Mesenteric fat pad (tissue), 1 donor: ENCODE measurements around the gene LINGO3. TPM values are rescaled to one million over a fixed set of nuclear protein-coding genes. Genes with fewer than 3 reads are reported as not detected.

ENCODE experiments used
- DNase-seq: peaks from one replicate; pipeline ENCODE4 v3.0.0-alpha.2; 2020; ENCODE audit warnings: low spot score
- total RNA-seq: library from RNA; stranded (reverse); fragmentation: NEBNext Ultra II Directional; extraction: Animal tissue kit (Norgen Biotek cat#: 25700); gene quantifications from one replicate; pipeline ENCODE4 v1.2.1, GENCODE V29; 2021
- donor health status: DM: yes; HTN: yes; CAD: no.

LINGO3 gene
- total RNA-seq, 1 donor from 2014 or later, result not detected

DNA sequence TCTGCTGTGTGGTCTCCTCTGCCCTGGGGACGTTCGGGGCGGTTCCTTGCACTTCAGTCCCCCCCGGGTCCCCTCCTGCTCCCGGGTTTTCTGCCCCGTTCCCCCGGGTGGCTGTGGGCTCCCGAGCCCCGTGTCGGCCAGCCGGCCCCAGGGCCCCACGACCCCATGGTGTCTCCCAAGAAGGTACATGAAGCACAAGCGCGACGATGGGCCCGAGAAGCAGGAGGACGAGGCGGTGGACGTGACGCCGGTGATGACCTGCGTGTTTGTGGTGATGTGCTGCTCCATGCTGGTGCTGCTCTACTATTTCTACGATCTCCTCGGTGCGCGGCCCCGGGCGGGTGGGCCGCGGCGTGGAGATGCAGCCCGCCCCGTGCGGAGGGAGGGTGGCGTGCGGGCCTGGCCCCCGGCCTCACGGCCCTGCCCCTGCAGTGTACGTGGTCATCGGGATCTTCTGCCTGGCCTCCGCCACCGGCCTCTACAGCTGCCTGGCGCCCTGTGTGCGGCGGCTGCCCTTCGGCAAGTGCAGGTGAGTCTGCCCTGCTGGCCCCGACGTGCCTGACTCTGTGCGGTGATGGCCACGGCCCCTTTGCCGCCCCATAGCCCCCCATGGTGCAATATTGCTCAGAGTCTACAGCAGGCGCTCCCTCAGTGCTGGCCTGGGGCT is 31.8 kb upstream of the LINGO3 start:
- DNase-seq, result no peak

DNA sequence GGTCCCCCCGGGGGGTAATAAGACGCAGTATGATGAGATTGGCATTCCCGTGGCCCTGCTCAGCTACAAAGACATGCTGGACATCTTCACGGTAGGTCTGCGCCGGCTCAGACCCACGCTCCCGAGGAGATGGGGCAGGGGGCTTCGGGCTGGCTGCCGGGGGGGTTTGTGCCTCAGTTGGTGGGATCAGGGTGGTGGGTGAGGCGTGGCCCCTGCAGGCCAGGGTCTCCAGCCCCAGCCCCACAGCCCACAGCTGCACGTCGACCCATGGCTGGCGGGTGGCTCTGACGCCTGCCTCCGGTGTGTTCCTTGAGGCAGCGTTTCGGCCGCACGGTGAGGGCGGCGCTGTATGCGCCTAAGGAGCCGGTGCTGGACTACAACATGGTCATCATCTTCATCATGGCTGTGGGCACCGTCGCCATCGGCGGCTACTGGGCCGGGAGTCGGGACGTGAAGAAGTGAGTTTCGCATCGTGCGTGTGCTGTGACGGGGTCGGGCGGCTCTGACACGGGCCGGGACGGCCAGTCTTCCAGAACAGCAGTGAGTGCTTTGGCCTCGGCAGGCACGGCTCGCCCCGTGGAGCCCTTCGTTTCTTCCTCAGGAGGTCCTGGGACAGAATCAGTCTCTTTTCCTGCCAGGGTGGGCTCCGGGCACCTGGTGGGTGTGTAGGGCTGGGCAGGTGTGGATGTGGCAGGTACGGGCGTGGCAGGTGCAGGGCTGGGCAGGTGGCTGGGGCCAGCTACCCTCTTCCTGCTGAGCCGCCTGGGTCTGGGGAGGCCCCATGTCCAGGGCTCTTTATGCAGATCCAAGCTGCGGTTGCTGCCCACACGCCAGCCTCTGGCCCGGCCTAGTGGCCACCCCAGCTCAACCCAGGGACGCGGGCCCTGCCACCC is 31.0 kb upstream of the LINGO3 start:
- DNase-seq, result no peak

DNA sequence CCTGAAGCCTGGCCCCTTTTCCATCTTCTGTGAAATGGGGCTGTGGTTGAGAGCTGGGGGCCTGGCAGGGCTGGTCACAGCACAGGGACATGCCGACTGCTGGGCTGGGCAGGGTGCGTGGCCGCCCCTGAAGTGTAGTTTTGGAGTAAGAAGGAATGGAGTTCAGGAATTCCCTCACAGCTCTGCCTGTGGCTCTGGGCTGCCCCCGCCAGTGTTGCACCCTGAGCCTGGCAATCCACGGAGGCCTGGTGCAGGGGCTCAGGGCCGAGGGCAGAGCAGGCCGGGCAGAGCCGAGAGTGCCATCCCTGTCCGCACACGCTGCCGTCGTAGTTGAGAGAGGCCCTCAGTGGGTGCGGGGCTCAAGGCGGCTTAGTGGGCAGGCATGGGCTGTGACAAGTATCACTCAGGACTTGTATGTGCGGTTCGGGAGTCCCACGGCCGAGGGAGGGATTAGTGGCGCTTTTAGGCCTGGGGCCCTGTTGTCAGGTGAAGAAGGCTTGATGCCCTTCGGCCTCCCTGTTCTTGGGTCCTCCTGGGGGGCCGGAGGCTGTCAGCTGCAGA is 30.2 kb upstream of the LINGO3 start:
- DNase-seq, result no peak

DNA sequence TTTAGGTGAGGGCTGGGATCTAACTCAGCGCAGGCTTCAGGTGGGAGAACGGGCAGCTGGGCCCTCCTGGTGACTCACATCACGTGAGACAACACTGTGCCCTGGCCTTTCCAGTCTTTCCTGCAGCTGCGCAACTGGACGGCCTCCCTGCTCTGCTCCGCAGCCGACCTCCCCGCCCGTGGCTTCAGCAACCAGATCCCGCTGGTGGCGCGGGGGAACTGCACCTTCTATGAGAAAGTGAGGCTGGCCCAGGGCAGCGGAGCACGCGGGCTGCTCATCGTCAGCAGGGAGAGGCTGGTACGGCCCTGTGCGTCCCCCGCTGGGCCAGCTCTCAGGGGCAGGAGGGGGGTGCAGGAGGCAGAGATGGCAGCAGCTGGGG is 29.4 kb upstream of the LINGO3 start:
- DNase-seq, result no peak

DNA sequence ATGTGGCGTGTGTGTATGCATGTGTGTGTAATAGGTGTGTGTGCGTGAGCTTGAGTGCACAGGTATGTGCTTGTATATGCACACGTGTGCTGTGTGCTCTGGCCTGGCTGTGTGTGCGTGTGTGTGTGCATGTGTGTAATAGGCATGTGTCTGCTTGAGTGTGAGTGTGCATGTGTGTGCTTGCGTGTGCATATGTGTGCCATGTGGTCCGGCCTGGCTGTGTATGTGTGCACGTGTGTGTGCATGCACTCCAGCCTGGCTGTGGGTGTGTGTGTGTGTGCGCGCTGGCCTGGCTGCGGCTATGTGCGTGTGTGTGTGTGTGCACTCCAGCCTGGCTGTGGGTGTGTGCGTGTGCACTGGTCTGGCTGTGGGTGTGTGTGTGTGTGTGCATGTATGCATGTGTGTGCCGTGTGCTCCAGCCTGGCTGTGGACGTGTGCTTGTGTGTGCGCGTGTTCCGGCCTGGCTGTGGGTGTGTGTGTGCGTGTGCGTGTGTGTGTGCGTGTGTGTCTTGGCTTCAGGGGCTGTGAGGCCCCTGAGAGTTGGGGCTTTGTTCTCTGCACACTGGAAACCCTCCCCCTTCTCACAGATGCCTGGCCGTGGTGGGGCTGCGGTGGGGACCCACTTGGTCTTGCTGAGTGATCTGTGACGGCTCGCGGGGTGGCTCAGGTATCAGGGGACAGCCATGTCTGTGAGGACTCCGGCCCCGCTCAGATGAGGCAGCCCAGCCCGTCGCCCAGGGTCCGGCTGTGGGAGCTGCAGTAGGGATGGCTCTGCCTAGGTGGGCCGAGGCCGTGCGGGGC is 28.8 kb upstream of the LINGO3 start:
- no peak for DNase-seq

DNA sequence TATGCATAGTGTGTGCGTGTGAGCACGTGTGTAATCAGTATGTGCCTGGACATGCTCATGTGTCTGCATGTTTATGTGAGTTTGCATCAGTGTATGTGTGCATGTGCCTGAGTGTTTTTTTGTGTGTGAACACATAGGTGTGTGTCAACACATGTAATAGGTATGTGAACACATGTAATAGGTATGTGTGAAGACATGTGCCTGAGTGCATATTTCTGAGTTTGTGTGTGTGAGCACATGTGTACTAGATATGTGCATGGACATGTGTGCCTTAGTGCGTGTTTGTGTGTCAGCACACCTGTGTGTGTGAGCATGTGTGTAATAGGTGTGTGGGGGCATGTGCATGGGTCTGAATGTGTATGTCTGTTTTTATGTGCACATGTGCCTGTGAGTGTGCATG is 27.9 kb upstream of the LINGO3 start:
- DNase-seq, result no peak

DNA sequence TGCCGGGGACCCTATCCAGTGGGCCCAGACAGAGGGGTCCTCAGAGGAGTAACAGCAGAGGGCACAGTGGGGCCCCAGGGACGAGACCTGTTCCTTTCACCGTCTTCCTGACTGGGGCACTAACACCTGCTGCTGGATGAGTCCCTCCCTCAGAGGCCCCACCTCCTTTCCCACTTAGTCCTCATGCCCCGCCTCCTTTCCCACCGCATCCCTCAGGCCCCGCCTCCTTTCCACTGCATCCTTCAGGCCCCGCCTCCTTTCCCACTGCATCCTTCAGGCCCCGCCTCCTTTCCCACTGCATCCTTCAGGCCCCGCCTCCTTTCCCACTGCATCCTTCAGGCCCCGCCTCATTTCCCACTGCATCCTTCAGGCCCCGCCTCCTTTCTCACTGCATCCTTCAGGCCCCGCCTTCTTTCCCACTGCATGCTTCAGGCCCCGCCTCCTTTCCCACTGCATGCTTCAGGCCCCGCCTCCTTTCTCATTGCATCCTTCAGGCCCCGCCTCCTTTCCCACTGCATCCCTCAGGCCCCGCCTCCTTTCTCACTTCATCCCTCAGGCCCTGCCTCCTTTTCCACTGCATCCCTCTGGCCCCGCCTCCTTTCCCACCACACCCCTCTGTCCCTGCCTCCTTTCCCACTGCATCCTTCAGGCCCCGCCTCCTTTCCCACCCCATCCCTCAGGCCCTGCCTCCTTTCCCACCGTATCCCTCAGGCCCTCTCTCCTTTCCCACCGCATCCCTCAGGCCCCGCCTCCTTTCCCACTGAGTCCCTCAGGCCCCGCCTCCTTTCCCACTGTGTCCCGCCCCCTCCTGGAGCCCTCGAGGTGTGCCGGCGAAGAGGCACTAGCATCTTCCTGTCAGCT is 27.3 kb upstream of the LINGO3 start:
- no peak for DNase-seq

DNA sequence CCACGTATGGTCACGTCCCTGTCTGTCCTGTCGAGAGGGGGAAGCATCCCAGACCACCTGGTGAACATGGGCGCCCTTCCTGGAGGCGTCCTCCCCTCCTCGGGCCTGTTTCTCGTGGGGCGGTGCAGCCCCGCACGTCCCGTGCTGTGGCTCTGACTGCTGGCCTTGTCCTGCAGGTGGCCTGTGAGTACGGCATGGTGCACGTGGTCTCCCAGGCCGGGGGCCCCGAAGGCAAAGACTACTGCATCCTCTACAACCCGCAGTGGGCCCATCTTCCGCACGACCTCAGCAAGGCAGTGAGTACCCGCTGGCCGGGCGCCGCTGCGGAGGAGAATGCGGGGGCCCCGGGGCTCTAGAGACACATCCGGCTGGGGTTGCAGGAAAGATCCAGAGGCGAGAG is 26.5 kb upstream of the LINGO3 start:
- no peak for DNase-seq

DNA sequence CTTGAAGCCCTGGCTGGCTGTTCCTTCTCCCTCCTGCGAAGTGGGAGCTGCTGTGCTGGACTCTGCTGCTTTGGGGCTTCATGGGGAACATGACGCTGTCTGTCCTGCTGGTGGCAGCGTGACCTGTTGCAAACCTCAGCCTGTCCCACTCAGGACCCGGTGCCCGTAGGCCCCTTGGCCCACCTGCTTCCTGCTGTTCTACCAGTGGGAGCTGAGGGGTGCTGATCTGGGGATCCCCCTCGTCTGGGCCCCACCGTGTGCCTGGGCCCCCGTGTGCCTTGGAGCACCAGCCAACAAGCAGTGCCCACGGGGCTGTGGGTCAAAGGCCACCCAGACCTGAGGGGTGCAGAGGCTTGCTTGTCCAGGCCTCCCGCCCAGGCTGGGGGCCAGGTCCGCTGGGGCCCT is 25.9 kb upstream of the LINGO3 start:
- no peak for DNase-seq

DNA sequence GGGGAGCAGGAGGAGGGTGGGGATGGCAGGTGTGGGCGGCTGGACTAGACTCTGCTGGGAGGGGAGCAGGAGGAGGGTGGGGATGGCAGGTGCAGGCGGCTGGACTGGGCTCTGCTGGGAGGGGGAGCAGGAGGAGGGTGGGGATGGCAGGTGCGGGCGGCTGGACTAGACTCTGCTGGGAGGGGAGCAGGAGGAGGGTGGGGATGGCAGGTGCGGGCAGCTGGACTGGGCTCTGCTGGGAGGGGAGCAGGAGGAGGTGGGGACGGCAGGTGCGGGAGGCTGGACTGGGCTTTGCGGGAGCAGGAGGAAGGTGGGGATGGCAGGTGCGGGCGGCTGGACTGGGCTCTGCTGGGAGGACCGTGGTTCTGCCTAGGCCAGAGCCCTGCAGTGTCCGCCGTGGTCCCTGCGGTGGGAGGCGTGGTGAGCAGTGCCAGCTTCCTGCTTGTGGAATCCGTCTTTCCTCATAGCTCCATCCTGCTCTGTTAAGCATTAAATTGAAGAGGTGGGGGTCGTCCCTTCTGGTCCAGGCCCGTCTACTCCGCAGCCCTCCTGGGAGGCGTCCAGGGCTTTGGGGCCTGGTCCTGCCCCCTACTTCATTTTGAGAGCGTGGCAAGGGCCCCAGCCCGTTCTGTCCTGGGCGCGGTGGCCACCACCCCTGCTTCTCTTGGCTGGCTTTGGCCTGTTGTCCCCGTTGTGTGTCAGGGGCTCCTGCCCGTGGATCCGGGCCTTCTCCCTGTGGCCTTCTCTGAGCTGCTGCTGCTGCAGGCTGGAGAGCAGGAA is 25.3 kb upstream of the LINGO3 start:
- no peak for DNase-seq

DNA sequence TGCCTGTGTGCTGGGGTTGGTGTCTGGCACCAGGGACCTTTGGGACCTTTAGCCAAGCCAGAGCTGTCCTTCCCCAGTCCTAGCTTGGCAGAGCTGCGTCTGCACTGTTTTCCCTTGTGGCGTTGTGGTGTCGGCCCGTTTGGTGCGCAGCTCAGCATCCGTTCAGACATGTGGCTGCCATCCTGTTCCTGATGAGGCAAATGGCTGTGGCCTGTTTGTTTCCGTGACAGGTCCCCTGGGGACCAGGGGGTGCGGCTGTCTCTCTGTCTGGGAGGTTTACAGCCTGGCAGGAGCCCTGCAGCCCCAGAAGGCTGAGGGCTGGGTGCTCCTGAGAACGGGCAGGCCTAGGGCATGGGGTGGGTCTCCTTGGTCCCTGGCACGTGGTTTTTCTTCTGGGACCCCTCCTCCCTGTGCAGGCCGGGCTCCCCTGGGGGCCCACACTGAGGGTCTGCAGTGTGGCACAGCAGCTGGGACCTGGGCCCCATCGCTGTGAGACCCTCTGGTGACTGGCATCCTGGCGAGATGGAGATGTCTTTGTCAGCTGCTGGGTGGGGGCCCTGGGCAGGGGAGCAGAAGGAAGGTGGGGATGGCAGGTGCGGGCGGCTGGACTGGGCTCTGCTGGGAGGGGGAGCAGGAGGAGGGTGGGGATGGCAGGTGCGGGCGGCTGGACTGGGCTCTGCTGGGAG is 24.5 kb upstream of the LINGO3 start:
- no peak for DNase-seq

DNA sequence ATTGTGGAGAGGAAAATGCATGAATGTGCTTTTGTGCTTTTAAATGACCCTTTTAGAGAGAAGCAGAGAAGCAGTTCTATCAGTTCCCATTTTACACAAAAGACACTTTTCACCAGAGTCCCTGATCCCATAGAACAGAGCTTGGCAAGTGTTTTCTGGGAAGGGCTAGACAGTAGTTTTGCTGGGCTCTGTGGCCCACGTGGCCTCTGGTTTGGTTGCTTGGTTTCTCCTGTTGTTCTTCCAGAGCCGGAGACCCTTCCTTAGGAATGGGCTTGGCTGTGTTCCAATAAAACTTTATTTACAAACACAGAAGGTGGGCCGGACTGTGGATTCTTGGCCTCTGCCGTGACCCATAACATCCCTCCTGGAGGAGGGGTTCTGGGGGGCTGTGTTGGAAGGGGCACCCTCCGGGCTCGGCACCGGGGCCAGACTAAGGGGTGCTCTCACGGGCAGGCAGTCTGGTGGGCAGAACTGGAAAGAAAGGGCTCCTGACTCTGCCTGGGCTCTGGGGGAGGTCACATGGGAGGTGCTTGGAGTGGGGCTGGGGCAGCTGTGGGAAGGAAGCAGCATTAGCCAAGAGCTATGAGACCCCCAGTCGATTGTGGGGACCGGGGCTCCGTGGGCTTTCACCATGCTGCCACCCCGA is 23.8 kb upstream of the LINGO3 start:
- DNase-seq, result no peak

DNA sequence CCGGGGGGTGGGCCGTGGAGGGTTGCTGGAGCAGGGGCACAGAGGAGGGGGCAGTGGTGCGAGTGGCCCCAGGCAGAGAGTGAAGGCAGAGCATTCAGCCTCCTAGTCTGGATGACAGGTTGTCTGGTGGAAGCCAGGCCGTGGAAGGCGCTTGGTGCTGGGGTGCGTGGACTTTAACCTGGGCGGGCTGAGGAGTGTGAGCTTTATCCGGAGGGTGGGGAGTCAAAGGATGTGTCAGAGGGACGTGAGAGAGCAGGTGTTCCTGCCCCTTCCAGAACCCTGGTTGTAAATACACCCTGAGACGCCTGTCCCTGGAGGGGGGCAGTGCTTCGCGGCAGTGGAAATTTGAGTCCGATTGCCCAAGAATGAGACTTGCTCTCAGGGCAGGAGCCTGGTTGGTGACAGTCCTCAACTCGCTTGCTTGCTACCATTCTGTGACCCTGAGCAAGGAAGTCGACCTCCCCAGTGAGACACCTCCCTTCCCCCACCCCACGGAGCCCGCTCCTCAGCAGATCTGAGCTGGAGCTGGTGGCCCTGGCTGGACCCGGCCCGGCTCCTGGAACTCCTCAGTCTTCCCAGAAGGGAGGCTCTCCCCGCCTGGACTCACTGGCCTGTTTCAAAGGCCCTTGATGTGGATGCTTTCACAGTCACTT is 22.8 kb upstream of the LINGO3 start:
- DNase-seq, result no peak

DNA sequence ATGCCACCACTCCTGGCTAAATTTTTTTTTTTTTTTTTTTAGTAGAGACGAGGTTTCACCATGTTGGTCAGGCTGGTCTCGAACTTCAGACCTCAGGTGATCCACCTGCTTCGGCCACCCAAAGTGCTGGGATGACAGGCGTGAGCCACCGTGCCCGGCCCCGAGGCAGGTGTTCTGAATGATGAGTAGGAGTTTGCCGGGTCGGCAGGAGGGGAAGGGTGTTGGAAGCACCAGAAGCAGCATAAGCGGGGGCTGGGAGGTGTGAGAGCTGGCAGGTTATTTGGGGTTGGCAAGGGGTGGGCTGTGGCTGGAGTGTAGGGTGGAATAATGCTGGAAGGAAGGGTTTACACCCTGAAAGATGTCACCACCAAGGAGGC is 22.3 kb upstream of the LINGO3 start:
- no peak for DNase-seq

DNA sequence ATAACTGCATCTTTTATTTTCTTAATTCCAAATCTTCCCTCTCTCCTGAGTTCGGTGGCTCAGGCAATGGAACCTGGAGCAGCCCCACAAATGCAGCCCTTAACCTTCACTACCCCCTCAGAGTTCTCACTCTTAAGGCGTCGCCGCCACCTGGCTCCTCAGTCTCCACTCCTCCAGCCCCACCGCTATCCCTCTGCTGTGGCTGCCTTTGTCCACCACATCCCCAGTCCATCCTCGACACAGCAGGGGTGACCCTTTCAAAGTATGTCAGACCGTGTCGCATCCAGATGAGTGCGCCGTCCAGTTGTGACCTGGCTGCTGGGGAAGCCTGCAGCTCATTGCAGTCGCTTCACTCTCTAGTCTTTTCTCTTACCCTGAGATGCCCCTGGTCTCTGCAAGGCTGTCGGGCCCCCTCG is 21.6 kb upstream of the LINGO3 start:
- DNase-seq, result no peak

DNA sequence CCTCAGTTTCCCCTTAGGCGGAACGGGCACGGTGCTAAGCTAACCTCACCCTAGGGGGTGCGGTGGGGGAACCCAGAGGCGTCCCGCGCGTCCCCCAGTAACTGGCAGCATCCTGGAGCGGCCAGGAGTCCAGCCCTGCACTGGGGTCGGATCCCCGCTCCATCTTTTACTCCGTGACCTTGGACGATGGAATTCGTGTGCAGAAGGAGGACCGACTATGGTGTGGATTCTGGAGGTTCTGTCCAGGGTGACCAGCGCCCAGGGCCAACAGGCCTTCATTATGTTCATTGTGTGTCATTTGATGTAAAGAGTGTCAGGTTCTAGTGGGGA is 21.2 kb upstream of the LINGO3 start:
- DNase-seq, result no peak

DNA sequence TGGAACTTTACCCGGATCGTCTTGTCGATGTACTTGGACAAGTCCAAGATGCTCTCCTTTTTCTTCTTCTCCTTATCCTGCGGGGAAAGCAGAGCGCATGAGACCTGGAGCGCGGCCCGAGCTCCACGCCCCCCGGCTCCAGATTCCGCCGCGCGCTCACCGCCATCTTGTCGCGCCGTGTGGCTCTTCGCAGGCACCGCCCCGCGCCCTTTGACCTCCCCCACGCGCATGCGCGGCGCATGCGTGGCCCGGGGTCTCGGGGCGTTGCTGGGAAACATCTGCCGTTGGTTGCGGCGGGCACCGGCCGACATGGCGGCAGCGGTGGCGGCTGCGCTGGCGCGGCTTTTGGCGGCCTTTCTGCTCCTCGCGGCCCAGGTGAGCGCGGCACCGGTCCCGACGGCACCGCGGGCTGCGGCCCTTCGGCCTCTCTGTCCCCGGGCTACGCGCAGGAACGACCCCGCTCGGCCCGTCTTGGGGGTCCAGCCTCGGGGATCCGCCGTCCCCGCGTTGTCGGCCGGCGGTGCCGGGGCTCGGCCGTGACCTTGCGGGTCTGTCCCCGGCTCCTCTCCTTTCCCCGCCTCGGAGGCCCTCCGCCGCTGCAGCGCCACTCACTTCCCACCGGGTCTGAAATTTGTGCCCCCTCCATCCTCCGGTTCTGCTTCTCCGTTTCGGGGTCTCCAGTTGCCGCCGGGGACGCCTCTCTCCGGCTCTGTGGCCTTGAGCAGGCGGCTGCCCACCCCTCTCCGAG is 20.6 kb upstream of the LINGO3 start, which contains the start of the genes LSM7 and SPPL2B:
Gene LSM7, minus strand, starts transcription at position 186 of the 748 bp plus-strand sequence. Its CDS starts 20 bp downstream, at position 166.
Gene SPPL2B, plus strand, starts transcription at position 284 of the 748 bp plus-strand sequence. Its CDS starts 26 bp downstream, at position 310.
- peak; percentile 98 for DNase-seq
